ENCODE results near the gene MAFB. TPM values are rescaled to one million over a fixed set of nuclear protein-coding genes. Genes with fewer than 3 reads are reported as not detected.

The MAFB gene
- total RNA-seq, 1 donor from 2014 or later = 14.7 TPM

- ATAC-seq (ENCODE audit: poor library complexity) = no peak
- no peak for DNase-seq
- intact Hi-C loops (cut with DNase I) = no loop called here
These were observed 42.7 kb downstream of the MAFB start for GRCh38 chr20:40646361-40646760.

GRCh38 chr20:40644863-40645262 lies 44.2 kb downstream of the MAFB start:
- intact Hi-C loops (cut with DNase I) = no loop called here
- no peak for DNase-seq

DNA sequence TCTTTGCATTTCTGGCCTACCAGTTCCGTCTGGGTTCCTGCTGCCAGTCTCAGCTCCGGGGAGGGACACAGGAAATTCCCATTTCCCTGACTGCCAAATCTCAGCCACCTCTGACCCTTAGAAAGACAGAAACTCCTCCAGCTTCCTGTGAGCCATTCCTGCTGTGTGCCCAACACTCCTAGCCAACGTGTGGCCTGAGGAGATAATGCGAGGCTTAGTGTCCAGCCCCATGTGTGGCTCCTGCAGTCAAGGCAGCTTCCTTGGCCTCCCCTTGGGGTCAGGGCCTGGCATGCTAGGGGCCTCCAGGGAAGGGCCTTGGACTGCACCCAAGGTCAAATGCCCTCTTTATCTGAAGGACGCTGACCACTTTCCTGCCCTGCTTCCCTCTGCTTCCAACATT lies 45.1 kb downstream of the MAFB start:
- DNase-seq = no peak
- intact Hi-C loops (cut with DNase I) = no loop called here
- ATAC-seq (ENCODE audit: poor library complexity) = no peak

More at GRCh38 chr20:40644863-40645262, 44.2 kb downstream of the MAFB start:
- ATAC-seq (ENCODE audit: poor library complexity) = no peak

DNA sequence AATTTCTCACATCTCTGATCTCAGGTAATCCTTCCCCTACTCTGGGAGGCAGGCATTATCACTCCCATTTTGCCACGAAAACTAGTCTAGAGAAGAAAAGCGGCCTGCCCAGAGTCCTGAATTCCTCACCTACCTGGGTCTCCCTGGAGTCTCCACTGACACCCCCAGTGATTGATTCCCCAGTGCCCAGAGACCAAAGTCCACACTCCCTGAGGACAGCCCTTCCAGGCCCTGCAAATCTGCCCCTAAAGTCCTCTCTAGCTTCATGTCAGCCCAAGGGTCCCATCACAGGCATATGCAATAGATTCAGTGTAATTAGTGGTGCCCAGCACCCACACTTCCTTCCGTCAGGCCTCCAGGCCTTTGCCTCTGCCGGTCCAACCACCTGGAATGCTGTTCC lies 47.2 kb downstream of the MAFB start:
- intact Hi-C loops (cut with DNase I) = no loop called here
- DNase-seq (no peak), ATAC-seq (ENCODE audit: poor library complexity) (no peak)

DNA sequence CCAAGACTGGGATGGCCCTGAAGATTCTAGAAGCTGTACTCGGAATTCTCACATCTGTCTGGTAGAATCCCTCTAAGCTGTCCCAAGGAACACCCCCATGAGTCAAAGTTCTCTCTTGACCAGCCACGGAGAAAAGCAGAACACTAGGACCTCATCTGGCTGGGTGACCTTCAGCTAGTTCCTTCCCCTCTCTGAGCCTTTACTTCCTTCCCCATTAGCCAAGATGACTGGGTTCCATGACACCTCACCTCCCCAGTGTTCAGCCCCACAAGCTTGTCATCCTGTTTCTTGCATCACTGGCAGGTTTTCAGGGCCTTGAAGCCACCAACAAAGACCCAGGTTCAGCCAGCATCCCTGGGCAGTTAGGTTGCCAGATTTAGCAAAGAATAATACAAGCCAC lies 47.8 kb downstream of the MAFB start:
- intact Hi-C loops (cut with DNase I) = no loop called here
- ATAC-seq (ENCODE audit: poor library complexity) (peak; percentile 25), DNase-seq (no peak)

DNA sequence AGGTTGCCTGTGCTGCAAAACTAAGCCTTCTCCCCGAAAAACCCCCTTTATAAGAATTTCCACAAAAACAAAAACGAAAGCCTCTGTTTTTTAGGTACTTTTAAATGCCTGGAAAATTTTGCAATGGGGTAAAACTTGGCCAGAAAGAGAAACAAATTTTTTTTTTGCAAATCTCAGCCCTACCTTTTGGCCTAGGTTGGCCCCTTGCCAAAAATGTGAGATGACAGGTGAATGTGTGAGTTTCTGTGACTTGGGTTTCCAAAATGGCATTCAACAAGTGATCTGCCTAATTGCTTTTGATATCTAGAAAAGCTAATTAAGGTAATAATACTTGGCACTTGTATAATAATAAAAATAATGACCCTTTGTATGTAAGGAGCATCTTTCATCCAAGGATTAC lies 48.4 kb downstream of the MAFB start:
- intact Hi-C loops (cut with DNase I) = no loop called here
- ATAC-seq (ENCODE audit: poor library complexity) (no peak), DNase-seq (no peak)

GRCh38 chr20:40639676-40640355 lies 49.2 kb downstream of the MAFB start:
- no peak for DNase-seq
- ATAC-seq (ENCODE audit: poor library complexity) = no peak
- intact Hi-C loops (cut with DNase I) = no loop called here

- intact Hi-C loops (cut with DNase I) = no loop called here
- DNase-seq (no peak), ATAC-seq (ENCODE audit: poor library complexity) (no peak)
These were observed 49.9 kb downstream of the MAFB start for GRCh38 chr20:40639132-40639531.

DNA sequence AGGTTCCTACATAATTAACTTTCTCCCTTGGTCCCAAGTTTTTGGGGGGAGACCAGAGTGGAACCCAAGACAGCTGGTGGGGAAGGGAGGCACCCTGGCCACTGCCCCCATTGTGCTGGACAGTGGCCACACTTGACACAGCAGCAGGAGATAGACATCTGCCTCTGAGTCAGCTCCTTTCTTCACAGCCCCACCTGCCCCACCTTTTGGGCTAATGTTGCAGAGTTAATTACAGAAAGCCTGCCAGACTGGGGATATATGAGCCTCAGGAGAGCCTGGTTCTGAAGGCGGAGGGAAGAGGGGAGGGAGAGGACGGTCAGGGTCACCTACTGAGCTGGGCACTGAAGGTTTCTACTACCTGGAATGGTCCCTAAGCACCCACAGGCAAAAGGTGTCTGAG lies 50.6 kb downstream of the MAFB start:
- intact Hi-C loops (cut with DNase I) = no loop called here
- DNase-seq (no peak), ATAC-seq (ENCODE audit: poor library complexity) (no peak)

DNA sequence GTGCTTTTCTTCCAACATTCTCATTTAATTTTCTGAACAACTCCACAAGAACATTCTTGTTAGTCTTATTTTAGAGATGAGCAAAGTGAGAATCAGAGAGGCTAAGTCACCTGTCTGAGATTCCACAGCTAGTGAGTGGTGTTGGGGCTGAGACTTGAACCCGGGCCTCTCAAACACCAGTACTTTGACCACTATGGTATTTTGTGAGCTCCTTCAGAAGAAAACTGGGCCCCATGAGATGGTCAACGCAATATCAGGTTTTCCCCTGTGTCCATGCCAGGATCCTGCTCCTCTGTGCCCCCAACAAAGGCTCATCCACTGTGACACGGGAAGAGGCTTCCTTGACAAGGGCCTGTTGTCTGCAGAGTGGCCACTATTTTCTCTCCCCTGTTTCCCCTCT lies 51.9 kb downstream of the MAFB start:
- ATAC-seq (ENCODE audit: poor library complexity) (no peak), DNase-seq (no peak)
- intact Hi-C loops (cut with DNase I) = no loop called here

GRCh38 chr20:40636486-40636885 lies 52.5 kb downstream of the MAFB start:
- ATAC-seq (ENCODE audit: poor library complexity) = no peak
- intact Hi-C loops (cut with DNase I) = no loop called here
- DNase-seq = no peak

DNA sequence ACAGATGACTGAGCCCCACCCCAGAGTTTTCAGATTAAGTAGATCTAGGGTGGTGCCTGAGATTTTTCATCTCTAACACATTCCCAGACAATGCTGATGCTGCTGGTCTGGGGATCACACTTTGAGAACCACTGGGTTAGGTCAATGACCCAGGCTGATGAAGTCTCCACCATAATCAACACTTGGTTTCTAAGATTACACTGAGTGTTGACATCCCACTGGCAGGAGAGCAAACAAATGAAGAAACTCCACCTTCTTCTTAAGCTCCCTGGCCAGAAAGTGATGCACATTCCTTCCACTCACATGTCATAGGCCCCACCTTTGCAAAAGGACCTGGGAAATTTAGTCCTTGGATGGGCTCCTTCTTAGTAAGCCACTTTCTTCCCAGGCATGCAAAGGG lies 53.1 kb downstream of the MAFB start:
- ATAC-seq (ENCODE audit: poor library complexity) (no peak), DNase-seq (no peak)
- intact Hi-C loops (cut with DNase I) = no loop called here
